Coronary artery (tissue), 2 donors: Measurements from ENCODE around the gene DNM1L.

ENCODE experiments used
- DNase-seq: peaks from one replicate; pipeline ENCODE4 v3.0.0-alpha.2; 2017; ENCODE audit warnings: low spot score
- H3K27ac ChIP-seq, 2 donors: fragments of 200-600 bp; sonication (generic); one replicate each; pipeline ENCODE4 v1.5.1; 2016 to 2019
- H3K4me3 ChIP-seq: fragments of 200-600 bp; sonication (generic); 2 replicates; pipeline ENCODE4 v1.5.1; 2016; ENCODE audit warnings: mild to moderate bottlenecking, moderate library complexity
- CTCF ChIP-seq: fragments of 200-600 bp; sonication (generic); IDR thresholded peaks from one replicate; pipeline ENCODE4 v1.5.1; 2019; ENCODE audit warnings: antibody characterized with exemption

Gene DNM1L

GRCh38 chr12:32734952-32735351 lies 55.9 kb downstream of the DNM1L start:
- no peak for TF ChIP-seq CTCF
- no peak overlapping the region for H3K27ac ChIP-seq
- no peak overlapping the region for H3K4me3 ChIP-seq
- no peak for DNase-seq

- H3K27ac ChIP-seq, result no peak overlapping the region
These were observed 57.3 kb downstream of the DNM1L start for GRCh38 chr12:32736445-32736844.

GRCh38 chr12:32737715-32738114 lies 58.6 kb downstream of the DNM1L start:
- Histone ChIP-seq H3K4me3 (no peak overlapping the region), H3K27ac (no peak overlapping the region)
- DNase-seq, result no peak
- TF ChIP-seq CTCF, result no peak

More at GRCh38 chr12:32736445-32736844, 57.3 kb downstream of the DNM1L start:
- TF ChIP-seq CTCF, result no peak
- no peak overlapping the region for H3K4me3 ChIP-seq
- no peak for DNase-seq

- no peak for DNase-seq
- no peak for TF ChIP-seq CTCF
- H3K4me3 ChIP-seq, result no peak overlapping the region
- H3K27ac ChIP-seq, result no peak overlapping the region
These were observed 60.2 kb downstream of the DNM1L start for GRCh38 chr12:32739279-32739678.

GRCh38 chr12:32742133-32742532 lies 63.0 kb downstream of the DNM1L start:
- DNase-seq, result no peak
- H3K27ac ChIP-seq, result no peak overlapping the region
- no peak for TF ChIP-seq CTCF
- H3K4me3 ChIP-seq, result no peak overlapping the region

GRCh38 chr12:32743264-32743663 lies 64.2 kb downstream of the DNM1L start:
- no peak for TF ChIP-seq CTCF
- DNase-seq, result no peak

GRCh38 chr12:32753605-32754004 lies 74.5 kb downstream of the DNM1L start:
- TF ChIP-seq CTCF, result no peak
- no peak for DNase-seq
- Histone ChIP-seq H3K4me3 (no peak overlapping the region), H3K27ac (no peak overlapping the region)

More at GRCh38 chr12:32743264-32743663, 64.2 kb downstream of the DNM1L start:
- Histone ChIP-seq H3K4me3 (no peak overlapping the region), H3K27ac (no peak overlapping the region)
